Measurements from ENCODE around the gene DNAJC16. TPM values are rescaled to one million over a fixed set of nuclear protein-coding genes. Genes with fewer than 3 reads are reported as not detected.

DNAJC16 gene
- total and polyA plus RNA-seq, 11 donors = 4.2 to 22.8 (median 18.4) TPM

- Histone ChIP-seq H3K27me3 (no peaks in the 10 kb centered on the region), H3K9me3 (no peaks in the 10 kb centered on the region), H3K36me3 (peaks cover 0 to 61% (median 50%) of the 10 kb centered on the region in 9 donors), H3K4me3 (no peak overlapping the region), H3K4me1 (peaks cover 0 to 5% (median 0%) of the 10 kb centered on the region in 12 donors), H3K27ac (no peak overlapping the region)
- no peak for TF ChIP-seq POLR2A (IDR thresholded peaks at IDR 0.05)
- no peak for TF ChIP-seq CTCF (IDR thresholded peaks at IDR 0.05)
- ATAC-seq = no peak
- intact Hi-C loops (cut with DNase I) = loop anchor here in 1 of 10 donors (10.0 kb wide), 1 partner anchor 84 kb away; a partner anchor contains a TSS
- no peak for DNase-seq
- WGBS, 4 donors = 90 to 98% (median 96%) methylated on average over 1 of the region's 1 CpG
Observed at GRCh38 chr1:15570861-15571260, 44.2 kb downstream of the DNAJC16 start.

- Histone ChIP-seq H3K9me3 (no peaks in the 10 kb centered on the region), H3K27ac (no peak overlapping the region), H3K4me3 (no peak overlapping the region), H3K27me3 (no peaks in the 10 kb centered on the region), H3K36me3 (peaks cover 0 to 57% (median 46%) of the 10 kb centered on the region in 9 donors), H3K4me1 (peaks cover 0 to 5% (median 0%) of the 10 kb centered on the region in 12 donors)
- no peak for TF ChIP-seq POLR2A (IDR thresholded peaks at IDR 0.05)
- TF ChIP-seq CTCF (IDR thresholded peaks at IDR 0.05) = no peak
- DNase-seq = no peak
- intact Hi-C loops (cut with DNase I) = loop anchor here in 1 of 10 donors (10.0 kb wide), 1 partner anchor 84 kb away; a partner anchor contains a TSS
- ATAC-seq = no peak
Observed at GRCh38 chr1:15571266-15571665, 44.6 kb downstream of the DNAJC16 start.

GRCh38 chr1:15573477-15573876 lies 46.8 kb downstream of the DNAJC16 start:
- DNase-seq (no peak), ATAC-seq (peak in 2 of 4 donors; percentile 23 to 54)
- no peak overlapping the region for H3K4me3 ChIP-seq
- 80 to 85% (median 83%) methylated on average over 9 of the region's 9 CpGs for WGBS, 4 donors
- no peak for TF ChIP-seq CTCF (IDR thresholded peaks at IDR 0.05)
- TF ChIP-seq POLR2A (IDR thresholded peaks at IDR 0.05) = no peak
- H3K27me3 ChIP-seq = no peaks in the 10 kb centered on the region
- intact Hi-C loops (cut with DNase I) = loop anchor here in 1 of 10 donors (10.0 kb wide), 1 partner anchor 81 kb away; a partner anchor contains a TSS
- H3K36me3 ChIP-seq = peaks cover 0 to 35% (median 24%) of the 10 kb centered on the region in 9 donors
- H3K27ac ChIP-seq = no peak overlapping the region
- no peaks in the 10 kb centered on the region for H3K9me3 ChIP-seq
- H3K4me1 ChIP-seq = peaks cover 0 to 8% (median 0%) of the 10 kb centered on the region in 12 donors

GRCh38 chr1:15574741-15575140 lies 48.1 kb downstream of the DNAJC16 start:
- intact Hi-C loops (cut with DNase I) = loop anchor here in 1 of 10 donors (10.0 kb wide), 1 partner anchor 80 kb away; a partner anchor contains a TSS
- Histone ChIP-seq H3K4me1 (peaks cover 0 to 20% (median 0%) of the 10 kb centered on the region in 12 donors), H3K9me3 (no peaks in the 10 kb centered on the region), H3K27me3 (no peaks in the 10 kb centered on the region), H3K4me3 (no peak overlapping the region), H3K27ac (no peak overlapping the region), H3K36me3 (peaks cover 0 to 22% (median 12%) of the 10 kb centered on the region in 9 donors)
- ATAC-seq (peak; percentile 43 to 75 (median 70)), DNase-seq (peak in 1 of 5 donors; percentile 38)
- 48 to 62% (median 59%) methylated on average over 6 of the region's 6 CpGs for WGBS, 4 donors
- TF ChIP-seq POLR2A (IDR thresholded peaks at IDR 0.05) (no peak), CTCF (IDR thresholded peaks at IDR 0.05) (no peak)
